GM12878 (cell line): ENCODE data around the gene RPS5. TPM values are rescaled to one million over a fixed set of nuclear protein-coding genes. Genes with fewer than 3 reads are reported as not detected.
A peak's percentile ranks its signal among the peaks of the same experiment; 100 is the strongest.

Experiments
- ATF7 ChIP-seq: fragments of 450-650 bp; IDR thresholded peaks from 2 replicates; pipeline ENCODE4 v1.6.1; 2016; ENCODE audit warnings: low read depth, mild to moderate bottlenecking
- BACH1 ChIP-seq: fragments of 450-650 bp; IDR thresholded peaks from 2 replicates; pipeline ENCODE4 v1.6.1; 2017; ENCODE audit warnings: mild to moderate bottlenecking, borderline replicate concordance
- BRCA1 ChIP-seq: IDR thresholded peaks from 2 replicates; pipeline ENCODE4 v1.6.1; 2011; ENCODE audit warnings: low read depth, low read length, improper control_type of control experiment
- CHD1 ChIP-seq: IDR thresholded peaks from 2 replicates; pipeline ENCODE4 v1.6.1; 2012; ENCODE audit warnings: low read depth, low read length, improper control_type of control experiment
- CREB1 ChIP-seq: IDR thresholded peaks from 2 replicates; pipeline ENCODE4 v1.6.1; 2012; ENCODE audit warnings: low read depth, mild to moderate bottlenecking, inconsistent platforms
- GATAD2B ChIP-seq: fragments of 450-650 bp; conservative IDR thresholded peaks from 2 replicates; pipeline ENCODE4 v1.6.1; 2017; ENCODE audit warnings: low read depth, mild to moderate bottlenecking, moderate library complexity
- HDAC2 ChIP-seq: fragments of 200-600 bp; sonication (generic); IDR thresholded peaks from 2 replicates; pipeline ENCODE4 v1.6.1; 2017
- JUND ChIP-seq: IDR thresholded peaks from 2 replicates; pipeline ENCODE4 v1.6.1; 2012; ENCODE audit warnings: low read depth, mild to moderate bottlenecking, low read length, improper control_type of control experiment, moderate library complexity
- MXI1 ChIP-seq: fragments of 150-350 bp; IDR thresholded peaks from 2 replicates; pipeline ENCODE4 v1.6.1; 2011; ENCODE audit warnings: low read depth, mild to moderate bottlenecking, inconsistent platforms, low read length, improper control_type of control experiment
- NBN ChIP-seq: fragments of 450-650 bp; IDR thresholded peaks from 2 replicates; pipeline ENCODE4 v1.6.1; 2016
- NFYB ChIP-seq: IDR thresholded peaks from 2 replicates; pipeline ENCODE4 v1.6.1; 2011; ENCODE audit warnings: low read depth, mild to moderate bottlenecking, low read length, improper control_type of control experiment, moderate library complexity; ENCODE audit not compliant: insufficient read depth
- PAX5 ChIP-seq: IDR thresholded peaks from 2 replicates; pipeline ENCODE4 v1.6.1; 2011; ENCODE audit warnings: low read depth, low read length, borderline replicate concordance
- SMARCA5 ChIP-seq: fragments of 450-650 bp; IDR thresholded peaks from 2 replicates; pipeline ENCODE4 v1.6.1; 2017; ENCODE audit warnings: mild to moderate bottlenecking
- ZNF384 ChIP-seq: IDR thresholded peaks from 2 replicates; pipeline ENCODE4 v1.6.1; 2012; ENCODE audit warnings: low read depth, mild to moderate bottlenecking, low read length, improper control_type of control experiment, borderline replicate concordance
- polyA plus RNA-seq, 11 experiments: library from polyadenylated mRNA; depleted of rRNA in 4 of 11; unstranded in 6 of 11; stranded (reverse) in 5 of 11; fragments of >200 nt; fragmentation: Nextera tagmentation in 4 of 11; fragmentation: Illumina TruSeq in 1 of 11; extraction: Ambion mirVana in 4 of 11; extraction: Trizol in 1 of 11; gene quantifications; 1 replicate in 1 of 11; 2 replicates in 10 of 11; pipeline versions ENCODE4 v1.2.1 to v1.2.3, GENCODE V29; 2011 to 2016; ENCODE audit warnings: inconsistent platforms in 2 of 11, missing spikeins in 2 of 11, low read depth in 1 of 11
- total RNA-seq, 4 experiments: library from RNA; depleted of rRNA in 3 of 4; stranded (reverse); fragments of >200 nt in 3 of 4; fragmentation: Illumina TruSeq in 1 of 4; extraction: Trizol in 1 of 4; gene quantifications; 2 replicates each; pipeline versions ENCODE4 v1.2.1 to v1.2.3, GENCODE V29; 2013 to 2021
- TF ChIP-seq, protein P1 (sequence below): IDR thresholded peaks from 2 replicates; pipeline ENCODE4 v1.6.1; 2012; ENCODE audit warnings: mild to moderate bottlenecking, low read depth, low read length
- TF ChIP-seq, protein P2 (sequence below): fragments of 450-650 bp; IDR thresholded peaks from 2 replicates; pipeline ENCODE4 v1.6.1; 2016; ENCODE audit warnings: mild to moderate bottlenecking
- TF ChIP-seq, protein P3 (sequence below): fragments of 450-650 bp; formaldehyde crosslinking; IDR thresholded peaks from 2 replicates; pipeline ENCODE4 v1.5.0; 2022; ENCODE audit warnings: mild to moderate bottlenecking, missing genetic modification characterization
- TF ChIP-seq, protein P4 (sequence below): IDR thresholded peaks from 2 replicates; pipeline ENCODE4 v1.6.1; 2011; ENCODE audit warnings: low read depth, mild to moderate bottlenecking, low read length, moderate library complexity, borderline replicate concordance; ENCODE audit errors: extremely low read depth
- TF ChIP-seq, protein P5 (sequence below): IDR thresholded peaks from 2 replicates; pipeline ENCODE4 v1.6.1; 2011; ENCODE audit warnings: mild to moderate bottlenecking, low read depth, low read length, moderate library complexity; ENCODE audit not compliant: insufficient replicate concordance

RPS5 gene
- total and polyA plus RNA-seq, 10 of the 15 experiments (the other 5 are each of a cell fraction or from before 2014, with no cell fraction given), result 1,284 to 3,652 (median 1,922) TPM

DNA sequence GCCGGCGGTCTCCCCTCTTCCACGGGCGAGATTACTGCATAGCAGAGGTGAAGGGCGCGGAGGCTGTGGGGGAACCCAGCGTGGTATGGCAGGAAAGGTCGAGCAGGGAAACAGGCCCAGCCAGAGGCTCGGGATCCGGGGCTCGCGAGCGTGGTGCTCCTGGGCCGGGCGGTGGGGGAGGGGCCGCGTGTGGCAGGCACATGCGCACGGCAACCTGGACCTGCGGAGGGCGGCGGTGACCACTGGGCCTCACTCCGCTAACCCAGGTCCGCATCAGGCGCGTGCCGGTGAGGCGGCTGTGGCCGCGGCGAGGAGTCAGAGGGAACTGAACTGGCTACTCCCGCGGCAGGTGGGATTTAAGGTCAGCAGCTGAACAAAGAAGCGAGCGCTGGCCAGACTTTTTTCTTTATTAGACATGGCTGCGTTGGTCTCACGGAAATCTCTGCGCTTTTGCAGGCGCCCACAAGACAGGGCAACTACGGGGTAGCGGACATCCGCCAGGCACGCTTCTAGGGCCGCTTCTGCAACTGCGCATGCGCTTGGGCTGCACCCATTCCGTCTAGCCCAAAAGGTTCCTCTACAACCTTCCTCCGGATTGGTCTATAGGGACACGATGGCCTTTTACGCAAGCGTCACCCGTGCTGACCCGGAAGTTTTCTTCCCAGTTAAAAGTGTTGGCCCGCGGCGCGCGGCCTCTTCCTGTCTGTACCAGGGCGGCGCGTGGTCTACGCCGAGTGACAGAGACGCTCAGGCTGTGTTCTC, at the start of gene RPS5 (continued):
- TF ChIP-seq ZNF384 (no peak), HDAC2 (no peak), JUND (no peak), MXI1 (peak; percentile 99), GATAD2B (peak; percentile 61), CREB1 (peak; percentile 93), BACH1 (peak; percentile 69; the same call in 1 of the 2 replicates), NBN (no peak), SMARCA5 (peak; percentile 93), BRCA1 (no peak), PAX5 (peak; percentile 44; the same call in 1 of the 2 replicates), CHD1 (peak; percentile 41; the same call in 1 of the 2 replicates), ATF7 (no peak), NFYB (peak; percentile 73; the same call in 1 of the 2 replicates)
- TF ChIP-seq, protein P1, sequence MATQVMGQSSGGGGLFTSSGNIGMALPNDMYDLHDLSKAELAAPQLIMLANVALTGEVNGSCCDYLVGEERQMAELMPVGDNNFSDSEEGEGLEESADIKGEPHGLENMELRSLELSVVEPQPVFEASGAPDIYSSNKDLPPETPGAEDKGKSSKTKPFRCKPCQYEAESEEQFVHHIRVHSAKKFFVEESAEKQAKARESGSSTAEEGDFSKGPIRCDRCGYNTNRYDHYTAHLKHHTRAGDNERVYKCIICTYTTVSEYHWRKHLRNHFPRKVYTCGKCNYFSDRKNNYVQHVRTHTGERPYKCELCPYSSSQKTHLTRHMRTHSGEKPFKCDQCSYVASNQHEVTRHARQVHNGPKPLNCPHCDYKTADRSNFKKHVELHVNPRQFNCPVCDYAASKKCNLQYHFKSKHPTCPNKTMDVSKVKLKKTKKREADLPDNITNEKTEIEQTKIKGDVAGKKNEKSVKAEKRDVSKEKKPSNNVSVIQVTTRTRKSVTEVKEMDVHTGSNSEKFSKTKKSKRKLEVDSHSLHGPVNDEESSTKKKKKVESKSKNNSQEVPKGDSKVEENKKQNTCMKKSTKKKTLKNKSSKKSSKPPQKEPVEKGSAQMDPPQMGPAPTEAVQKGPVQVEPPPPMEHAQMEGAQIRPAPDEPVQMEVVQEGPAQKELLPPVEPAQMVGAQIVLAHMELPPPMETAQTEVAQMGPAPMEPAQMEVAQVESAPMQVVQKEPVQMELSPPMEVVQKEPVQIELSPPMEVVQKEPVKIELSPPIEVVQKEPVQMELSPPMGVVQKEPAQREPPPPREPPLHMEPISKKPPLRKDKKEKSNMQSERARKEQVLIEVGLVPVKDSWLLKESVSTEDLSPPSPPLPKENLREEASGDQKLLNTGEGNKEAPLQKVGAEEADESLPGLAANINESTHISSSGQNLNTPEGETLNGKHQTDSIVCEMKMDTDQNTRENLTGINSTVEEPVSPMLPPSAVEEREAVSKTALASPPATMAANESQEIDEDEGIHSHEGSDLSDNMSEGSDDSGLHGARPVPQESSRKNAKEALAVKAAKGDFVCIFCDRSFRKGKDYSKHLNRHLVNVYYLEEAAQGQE, result no peak
- TF ChIP-seq, protein P2, sequence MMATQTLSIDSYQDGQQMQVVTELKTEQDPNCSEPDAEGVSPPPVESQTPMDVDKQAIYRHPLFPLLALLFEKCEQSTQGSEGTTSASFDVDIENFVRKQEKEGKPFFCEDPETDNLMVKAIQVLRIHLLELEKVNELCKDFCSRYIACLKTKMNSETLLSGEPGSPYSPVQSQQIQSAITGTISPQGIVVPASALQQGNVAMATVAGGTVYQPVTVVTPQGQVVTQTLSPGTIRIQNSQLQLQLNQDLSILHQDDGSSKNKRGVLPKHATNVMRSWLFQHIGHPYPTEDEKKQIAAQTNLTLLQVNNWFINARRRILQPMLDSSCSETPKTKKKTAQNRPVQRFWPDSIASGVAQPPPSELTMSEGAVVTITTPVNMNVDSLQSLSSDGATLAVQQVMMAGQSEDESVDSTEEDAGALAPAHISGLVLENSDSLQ, result peak; percentile 76
- TF ChIP-seq, protein P3, sequence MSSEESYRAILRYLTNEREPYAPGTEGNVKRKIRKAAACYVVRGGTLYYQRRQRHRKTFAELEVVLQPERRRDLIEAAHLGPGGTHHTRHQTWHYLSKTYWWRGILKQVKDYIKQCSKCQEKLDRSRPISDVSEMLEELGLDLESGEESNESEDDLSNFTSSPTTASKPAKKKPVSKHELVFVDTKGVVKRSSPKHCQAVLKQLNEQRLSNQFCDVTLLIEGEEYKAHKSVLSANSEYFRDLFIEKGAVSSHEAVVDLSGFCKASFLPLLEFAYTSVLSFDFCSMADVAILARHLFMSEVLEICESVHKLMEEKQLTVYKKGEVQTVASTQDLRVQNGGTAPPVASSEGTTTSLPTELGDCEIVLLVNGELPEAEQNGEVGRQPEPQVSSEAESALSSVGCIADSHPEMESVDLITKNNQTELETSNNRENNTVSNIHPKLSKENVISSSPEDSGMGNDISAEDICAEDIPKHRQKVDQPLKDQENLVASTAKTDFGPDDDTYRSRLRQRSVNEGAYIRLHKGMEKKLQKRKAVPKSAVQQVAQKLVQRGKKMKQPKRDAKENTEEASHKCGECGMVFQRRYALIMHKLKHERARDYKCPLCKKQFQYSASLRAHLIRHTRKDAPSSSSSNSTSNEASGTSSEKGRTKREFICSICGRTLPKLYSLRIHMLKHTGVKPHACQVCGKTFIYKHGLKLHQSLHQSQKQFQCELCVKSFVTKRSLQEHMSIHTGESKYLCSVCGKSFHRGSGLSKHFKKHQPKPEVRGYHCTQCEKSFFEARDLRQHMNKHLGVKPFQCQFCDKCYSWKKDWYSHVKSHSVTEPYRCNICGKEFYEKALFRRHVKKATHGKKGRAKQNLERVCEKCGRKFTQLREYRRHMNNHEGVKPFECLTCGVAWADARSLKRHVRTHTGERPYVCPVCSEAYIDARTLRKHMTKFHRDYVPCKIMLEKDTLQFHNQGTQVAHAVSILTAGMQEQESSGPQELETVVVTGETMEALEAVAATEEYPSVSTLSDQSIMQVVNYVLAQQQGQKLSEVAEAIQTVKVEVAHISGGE (CRISPR knock-in tag), result peak; percentile 47; the same call in 1 of the 2 replicates
- TF ChIP-seq, protein P4, sequence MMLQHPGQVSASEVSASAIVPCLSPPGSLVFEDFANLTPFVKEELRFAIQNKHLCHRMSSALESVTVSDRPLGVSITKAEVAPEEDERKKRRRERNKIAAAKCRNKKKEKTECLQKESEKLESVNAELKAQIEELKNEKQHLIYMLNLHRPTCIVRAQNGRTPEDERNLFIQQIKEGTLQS, result no peak
- TF ChIP-seq, protein P5, sequence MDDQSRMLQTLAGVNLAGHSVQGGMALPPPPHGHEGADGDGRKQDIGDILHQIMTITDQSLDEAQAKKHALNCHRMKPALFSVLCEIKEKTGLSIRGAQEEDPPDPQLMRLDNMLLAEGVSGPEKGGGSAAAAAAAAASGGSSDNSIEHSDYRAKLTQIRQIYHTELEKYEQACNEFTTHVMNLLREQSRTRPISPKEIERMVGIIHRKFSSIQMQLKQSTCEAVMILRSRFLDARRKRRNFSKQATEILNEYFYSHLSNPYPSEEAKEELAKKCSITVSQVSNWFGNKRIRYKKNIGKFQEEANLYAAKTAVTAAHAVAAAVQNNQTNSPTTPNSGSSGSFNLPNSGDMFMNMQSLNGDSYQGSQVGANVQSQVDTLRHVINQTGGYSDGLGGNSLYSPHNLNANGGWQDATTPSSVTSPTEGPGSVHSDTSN, result no peak
